Measurements from ENCODE around the gene PRKN.

- no peak for TF ChIP-seq THRAP3 (IDR thresholded peaks at IDR 0.05; ENCODE audit: borderline replicate concordance)
- TF ChIP-seq ZNF57 (CRISPR knock-in tag; IDR thresholded peaks at IDR 0.05) = no peak
- no peak for TF ChIP-seq MEF2A (IDR thresholded peaks at IDR 0.05; ENCODE audit: control insufficient read depth, low read depth, low read length)
- no peak for TF ChIP-seq MAFG (tag; conservative IDR thresholded peaks at IDR 0.05)
- no peak for TF ChIP-seq ZNF589 (CRISPR knock-in tag; IDR thresholded peaks at IDR 0.05; ENCODE audit: low read depth)
- TF ChIP-seq PATZ1 (CRISPR knock-in tag; IDR thresholded peaks at IDR 0.05; ENCODE audit: borderline replicate concordance) = no peak
- TF ChIP-seq ZNF77 (CRISPR knock-in tag; IDR thresholded peaks at IDR 0.05) = no peak
- TF ChIP-seq, protein P1, sequence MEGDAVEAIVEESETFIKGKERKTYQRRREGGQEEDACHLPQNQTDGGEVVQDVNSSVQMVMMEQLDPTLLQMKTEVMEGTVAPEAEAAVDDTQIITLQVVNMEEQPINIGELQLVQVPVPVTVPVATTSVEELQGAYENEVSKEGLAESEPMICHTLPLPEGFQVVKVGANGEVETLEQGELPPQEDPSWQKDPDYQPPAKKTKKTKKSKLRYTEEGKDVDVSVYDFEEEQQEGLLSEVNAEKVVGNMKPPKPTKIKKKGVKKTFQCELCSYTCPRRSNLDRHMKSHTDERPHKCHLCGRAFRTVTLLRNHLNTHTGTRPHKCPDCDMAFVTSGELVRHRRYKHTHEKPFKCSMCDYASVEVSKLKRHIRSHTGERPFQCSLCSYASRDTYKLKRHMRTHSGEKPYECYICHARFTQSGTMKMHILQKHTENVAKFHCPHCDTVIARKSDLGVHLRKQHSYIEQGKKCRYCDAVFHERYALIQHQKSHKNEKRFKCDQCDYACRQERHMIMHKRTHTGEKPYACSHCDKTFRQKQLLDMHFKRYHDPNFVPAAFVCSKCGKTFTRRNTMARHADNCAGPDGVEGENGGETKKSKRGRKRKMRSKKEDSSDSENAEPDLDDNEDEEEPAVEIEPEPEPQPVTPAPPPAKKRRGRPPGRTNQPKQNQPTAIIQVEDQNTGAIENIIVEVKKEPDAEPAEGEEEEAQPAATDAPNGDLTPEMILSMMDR (IDR thresholded peaks at IDR 0.05 in 2 of 3, conservative IDR thresholded peaks at IDR 0.05 in 1 of 3; ENCODE audit: insufficient read depth in 2 of 3, low read depth in 1 of 3, low read length in 3 of 3) = no peak
- TF ChIP-seq BCL6 (CRISPR knock-in tag; IDR thresholded peaks at IDR 0.05) = no peak
- TF ChIP-seq CHD2 (IDR thresholded peaks at IDR 0.05; ENCODE audit: low read depth, low read length) = no peak
- TF ChIP-seq MEF2D (tag; conservative IDR thresholded peaks at IDR 0.05; ENCODE audit: low read depth) = no peak
- no peak for TF ChIP-seq NR2F6 (CRISPR knock-in tag; IDR thresholded peaks at IDR 0.05)
- no peak for TF ChIP-seq IRF1 (CRISPR knock-in tag; IDR thresholded peaks at IDR 0.05; ENCODE audit: borderline replicate concordance)
These were observed 1090.6 kb downstream of the PRKN start for GRCh38 chr6:161636882-161637430.
